Stimulated activated CD4-positive, alpha-beta T cell treated with anti-CD3 and anti-CD28 coated beads, Interleukin-4, amount 100 ng/mL, for 24 hours (primary cell): ENCODE data around the gene PLA2G3.
"Not testable (repeated sequence)": the region's sequence is repeated elsewhere in the genome, so short reads cannot be mapped to it uniquely, and the experiment has no call there.

Experiments
- DNase-seq: peaks from one replicate; pipeline ENCODE4 v3.0.0-alpha.2; 2020

Gene PLA2G3

GRCh38 chr22:31139866-31140716 lies at the start of gene PLA2G3:
Gene PLA2G3 (minus strand): TSS chr22:31140508. CDS start chr22:31140354, 154 bp downstream.
- no peak for DNase-seq

GRCh38 chr22:31187627-31188026 lies 47.3 kb upstream of the PLA2G3 start:
- DNase-seq: no peak

GRCh38 chr22:31185056-31185455 lies 44.7 kb upstream of the PLA2G3 start:
- DNase-seq: no peak

DNA sequence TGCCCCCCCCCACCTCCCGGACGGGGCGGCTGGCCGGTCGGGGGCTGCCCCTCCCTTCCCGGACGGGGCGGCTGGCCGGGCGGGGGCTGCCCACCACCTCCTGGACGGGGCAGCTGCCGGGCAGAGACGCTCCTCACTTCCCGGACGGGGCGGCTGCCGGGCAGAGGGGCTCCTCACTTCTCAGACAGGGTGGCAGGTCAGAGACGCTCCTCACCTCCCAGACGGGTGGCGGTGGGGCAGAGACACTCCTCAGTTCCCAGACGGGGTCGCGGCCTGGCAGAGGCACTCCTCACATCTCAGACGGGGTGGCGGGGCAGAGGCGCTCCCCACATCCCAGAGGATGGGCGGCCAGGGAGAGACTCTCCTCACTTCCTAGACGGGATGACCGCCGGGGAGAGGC lies 43.7 kb upstream of the PLA2G3 start:
- no peak for DNase-seq

DNA sequence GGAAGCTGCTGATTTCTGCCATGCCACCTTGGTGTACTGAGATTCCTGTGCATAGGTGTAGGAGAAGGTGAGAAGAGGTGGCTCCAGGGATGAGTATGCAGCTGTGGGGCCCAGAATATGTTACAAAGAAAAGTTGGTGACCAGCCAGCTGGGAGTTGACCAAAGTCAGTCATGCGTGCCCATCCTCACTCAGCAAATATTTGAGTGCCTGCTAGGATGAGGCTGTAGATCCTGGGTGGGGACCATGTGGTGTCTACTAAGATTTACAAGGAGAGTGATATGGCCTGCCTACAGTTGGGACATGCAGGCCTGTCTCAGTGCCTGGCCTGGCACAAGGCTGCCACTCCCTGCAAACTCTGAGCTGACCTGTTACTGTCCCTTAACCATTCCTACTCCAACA lies 39.0 kb upstream of the PLA2G3 start:
- no peak for DNase-seq

GRCh38 chr22:31178859-31179258 lies 38.6 kb upstream of the PLA2G3 start:
- no peak for DNase-seq

GRCh38 chr22:31177420-31178162 lies 37.3 kb upstream of the PLA2G3 start:
- no peak for DNase-seq

DNA sequence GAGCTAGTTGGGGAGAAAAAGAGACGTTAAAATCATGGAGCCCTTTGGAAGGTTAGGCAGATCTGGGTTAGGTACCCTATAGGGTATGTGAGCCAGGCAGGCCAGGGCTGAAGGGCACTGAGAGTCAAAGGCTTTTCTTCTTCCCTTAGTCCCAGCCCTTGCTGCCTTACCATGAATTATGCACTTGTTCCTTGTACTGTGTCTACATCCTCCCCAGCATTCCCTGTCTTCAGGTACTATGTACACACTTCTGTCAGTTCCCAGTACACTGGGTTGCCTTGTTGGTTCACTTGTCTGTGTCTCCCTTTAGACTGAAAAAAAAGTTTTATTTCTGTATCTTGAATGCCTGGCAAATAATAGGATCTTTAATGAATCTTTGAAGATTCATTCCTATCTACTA lies 36.6 kb upstream of the PLA2G3 start:
- no peak for DNase-seq

GRCh38 chr22:31173386-31174145 lies 33.3 kb upstream of the PLA2G3 start:
- no peak for DNase-seq

DNA sequence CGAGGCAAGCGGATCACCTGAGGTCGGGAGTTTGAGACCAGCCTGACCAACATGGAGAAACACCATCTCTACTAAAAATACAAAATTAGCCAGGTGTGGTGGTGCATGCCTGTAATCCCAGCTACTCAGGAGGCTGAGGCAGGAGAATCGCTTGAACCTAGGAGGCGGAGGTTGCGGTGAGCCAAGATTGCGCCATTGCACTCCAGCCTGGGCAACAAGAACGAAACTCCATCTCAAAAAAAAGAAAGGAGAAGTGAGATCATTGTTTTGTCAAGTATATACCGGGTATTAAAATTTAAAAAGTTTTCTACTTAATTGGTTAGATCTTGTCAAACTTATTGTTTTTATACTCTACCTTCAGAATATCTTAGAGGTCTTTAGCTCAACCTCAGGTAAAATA lies 31.4 kb upstream of the PLA2G3 start:
- DNase-seq: not testable (repeated sequence)

DNA sequence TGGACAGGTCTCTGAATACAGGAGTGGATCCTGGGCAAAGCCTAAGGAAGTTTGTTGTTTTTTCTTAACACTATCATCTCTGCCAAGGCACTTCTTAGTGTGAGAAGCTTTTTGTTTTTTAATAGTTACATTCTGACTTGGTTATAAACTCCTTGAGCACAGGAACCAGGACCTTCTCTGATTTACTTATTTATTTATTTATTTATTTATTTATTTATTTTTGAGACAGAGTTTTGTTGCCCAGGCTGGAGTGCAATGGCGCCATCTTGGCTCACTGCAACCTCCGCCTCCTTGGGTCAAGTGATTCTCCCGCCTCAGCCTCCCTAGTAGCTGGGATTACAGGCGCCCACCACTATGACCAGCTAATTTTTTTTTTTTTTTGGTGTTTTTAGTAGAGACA lies 30.7 kb upstream of the PLA2G3 start:
- DNase-seq: no peak

- DNase-seq: no peak
Observed at GRCh38 chr22:31162015-31162765, 21.9 kb upstream of the PLA2G3 start.

GRCh38 chr22:31161386-31161785 lies 21.1 kb upstream of the PLA2G3 start:
- DNase-seq: no peak

- DNase-seq: peak; percentile 15
Observed at GRCh38 chr22:31160328-31160978, 20.1 kb upstream of the PLA2G3 start.

DNA sequence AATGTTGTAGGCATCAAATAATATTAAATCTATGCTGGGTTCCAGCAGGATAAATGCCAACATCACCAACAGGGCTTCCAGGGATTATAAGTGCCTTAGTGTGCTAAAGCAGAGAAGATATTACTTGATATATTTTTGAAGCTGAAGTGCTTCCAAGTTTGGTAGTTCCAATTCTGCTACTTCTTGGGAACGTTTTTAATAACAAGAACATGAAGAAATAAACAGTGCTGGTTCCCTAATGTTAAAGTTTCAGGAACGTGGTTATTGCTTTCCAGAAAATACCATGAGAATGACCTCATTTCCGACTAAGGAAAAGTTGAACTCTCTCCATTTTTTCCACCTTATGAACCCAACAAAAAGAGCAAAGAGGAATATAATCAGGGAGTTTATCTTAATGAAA lies 15.1 kb upstream of the PLA2G3 start:
- no peak for DNase-seq

DNA sequence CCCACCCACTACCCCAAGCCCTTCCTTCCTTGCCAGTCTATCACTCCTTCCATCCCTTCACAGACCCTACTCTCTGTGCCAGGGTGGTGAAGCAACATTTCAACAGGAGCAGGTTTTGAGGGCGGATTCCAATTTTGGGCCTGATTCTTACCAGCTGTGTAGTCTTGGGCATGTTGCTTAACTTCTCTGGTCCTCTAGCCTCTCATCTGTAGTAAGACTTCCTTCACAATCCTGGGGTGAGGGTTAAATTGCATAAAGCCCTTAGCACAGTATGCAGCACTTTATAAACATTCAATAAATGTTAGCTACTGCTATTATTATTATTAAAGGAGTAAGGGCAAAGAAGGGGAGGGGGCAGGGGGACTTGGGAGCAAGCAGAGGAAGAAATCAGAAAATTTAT lies 14.7 kb upstream of the PLA2G3 start:
- no peak for DNase-seq

- no peak for DNase-seq
Observed at GRCh38 chr22:31153357-31153756, 13.0 kb upstream of the PLA2G3 start.

- DNase-seq: no peak
Observed at GRCh38 chr22:31151872-31152271, 11.6 kb upstream of the PLA2G3 start.

GRCh38 chr22:31150615-31151014 lies 10.3 kb upstream of the PLA2G3 start:
- no peak for DNase-seq

DNA sequence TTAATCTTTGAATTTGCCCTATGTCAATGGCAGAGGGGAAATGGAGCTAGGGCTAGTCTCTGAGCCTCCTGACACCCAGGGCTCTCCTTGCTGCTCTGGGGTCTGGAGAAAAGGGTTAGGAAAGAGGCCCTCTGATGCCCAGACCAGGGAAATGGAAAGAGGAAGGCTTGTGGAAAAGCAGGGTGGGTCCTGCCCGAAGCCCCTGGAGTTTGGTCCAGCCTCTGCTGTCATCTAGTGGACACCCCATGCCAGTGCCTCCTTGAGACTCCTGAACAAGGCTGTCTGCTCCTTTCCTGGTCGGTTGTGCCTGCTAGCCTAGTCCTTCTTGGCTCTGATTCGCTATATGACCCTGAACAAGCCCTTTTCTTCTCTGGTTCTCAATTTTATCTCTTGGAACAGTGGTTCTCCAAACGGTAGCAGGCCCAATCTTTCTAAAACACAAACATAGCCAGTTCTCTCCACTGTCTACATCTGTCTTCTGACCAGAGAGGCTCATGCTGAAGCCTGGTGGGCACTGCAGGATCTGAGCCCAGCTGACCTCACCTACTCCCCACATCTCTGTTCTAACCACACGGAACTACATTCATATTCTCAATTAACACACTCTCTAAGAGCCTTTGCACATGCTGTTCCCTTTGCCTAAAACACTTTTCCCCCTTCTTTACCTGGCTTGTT lies 8.8 kb upstream of the PLA2G3 start:
- DNase-seq: peak; percentile 31

DNA sequence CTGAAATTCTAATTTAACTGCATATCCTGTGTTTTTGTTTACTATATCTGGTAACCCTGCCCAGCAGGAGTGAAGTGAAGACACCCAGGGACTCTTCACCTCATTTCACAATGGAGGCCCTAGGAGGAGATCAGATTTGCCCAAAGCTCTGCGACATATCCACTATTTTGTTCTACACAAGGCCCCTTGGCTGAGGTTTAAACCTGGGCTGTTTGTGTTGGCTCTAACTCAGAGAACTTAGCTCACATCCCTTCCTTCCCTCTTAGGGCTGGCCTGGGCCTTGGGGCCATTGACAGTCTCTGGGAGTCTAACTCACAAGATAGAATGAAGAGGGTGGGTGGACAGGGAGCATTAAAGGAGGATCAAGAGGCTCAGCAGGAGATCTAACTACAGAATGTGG lies 8.2 kb upstream of the PLA2G3 start:
- no peak for DNase-seq

DNA sequence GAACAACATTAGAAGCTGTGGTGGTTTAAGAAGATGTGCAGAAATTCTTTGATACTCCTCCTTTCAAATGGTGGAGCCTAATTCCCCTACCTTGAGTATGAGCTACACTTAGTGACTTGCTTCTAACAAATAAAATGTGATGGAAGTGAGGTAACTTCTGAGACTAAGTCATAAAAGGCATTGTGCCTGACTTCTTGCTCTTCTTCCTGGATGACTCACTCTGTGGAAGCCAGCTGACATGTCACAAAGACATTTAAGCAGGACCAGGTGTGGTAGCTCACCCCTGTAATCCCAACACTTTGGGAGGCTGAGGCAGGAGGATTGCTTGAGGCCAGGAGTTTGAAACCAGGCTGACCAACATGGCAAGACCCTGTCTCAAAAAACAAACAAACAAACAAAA lies 3.9 kb upstream of the PLA2G3 start:
- DNase-seq: no peak
